Measurements from ENCODE around the gene P2RX3. TPM values are rescaled to one million over a fixed set of nuclear protein-coding genes. Genes with fewer than 3 reads are reported as not detected.

Gene P2RX3
- total RNA-seq, 1 experiment from 2014 or later = 0.15 TPM

DNA sequence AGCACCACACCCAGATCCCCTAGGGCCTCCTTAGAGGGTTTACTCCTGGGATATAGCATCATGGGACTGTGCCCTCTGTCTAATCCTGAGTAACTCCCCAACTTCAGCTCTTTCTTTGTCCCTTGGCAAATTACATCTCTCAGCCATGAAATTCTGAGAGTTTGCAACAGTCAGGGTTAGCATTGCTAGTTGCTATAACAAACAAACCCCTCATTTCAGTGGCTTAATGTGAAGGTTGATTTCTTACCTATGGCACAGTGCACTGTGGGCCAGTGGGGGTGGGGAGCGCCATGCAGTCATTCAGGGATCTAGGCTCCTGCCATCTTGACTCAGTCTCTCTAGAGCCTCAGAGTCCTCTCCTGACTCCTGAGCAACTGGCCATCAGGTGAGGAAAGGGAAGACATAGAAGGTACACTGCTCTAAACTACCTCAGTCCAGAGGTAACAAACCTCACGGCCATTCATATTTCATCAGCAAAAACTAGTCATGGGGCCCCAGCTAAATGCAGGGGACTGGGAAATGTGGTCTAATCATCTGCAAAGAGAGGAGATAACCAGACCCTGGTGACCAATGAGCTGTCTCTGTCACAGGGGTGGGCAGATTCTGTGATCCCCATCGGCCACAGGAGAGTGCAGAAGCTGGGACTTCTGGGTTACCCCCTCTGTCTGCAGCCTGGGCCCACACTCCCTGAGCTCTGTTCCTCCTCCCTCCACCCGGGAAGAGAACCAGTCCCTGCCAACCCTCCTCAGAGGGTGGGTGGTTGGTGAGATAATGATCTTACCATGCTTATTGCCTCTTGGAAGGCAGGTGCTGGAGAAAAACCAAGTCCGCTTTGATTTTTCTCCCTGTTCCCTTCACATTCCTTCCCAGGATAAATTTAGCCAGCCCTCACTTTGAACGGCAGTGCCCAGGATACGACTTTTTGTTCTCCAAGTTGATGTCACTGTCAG, 25.3 kb downstream of the P2RX3 start:
- H4K8ac ChIP-seq (replicated peaks; ENCODE audit: insufficient read length, low read depth, low read length) = no peak overlapping the region
- H2BK120ac ChIP-seq (ENCODE audit: low read depth, low read length, poor library complexity, severe bottlenecking) = no peak overlapping the region
- H2BK12ac ChIP-seq (ENCODE audit: insufficient read length, low read depth, low read length) = no peak overlapping the region
- H3K79me2 ChIP-seq (ENCODE audit: insufficient read depth, low read length) = no peaks in the 10 kb centered on the region
- H3K18ac ChIP-seq (ENCODE audit: insufficient read length, low read depth, low read length) = no peak overlapping the region
- no peak overlapping the region for H3K4ac ChIP-seq (ENCODE audit: low read depth, low read length)
- no peak overlapping the region for H3T11ph ChIP-seq (ENCODE audit: low read length)
- no peak overlapping the region for H4K5ac ChIP-seq (ENCODE audit: insufficient read length, low read depth, low read length)
- H4K91ac ChIP-seq (ENCODE audit: insufficient read length, low read depth, low read length) = no peak overlapping the region
- WGBS (ENCODE audit: extremely low coverage, insufficient read length, low lambda C conversion rate) = no CpG with 5 or more reads among the region's 7 CpGs
- no peaks in the 10 kb centered on the region for H3K27me3 ChIP-seq (ENCODE audit: insufficient read depth, low read length)
- no peaks in the 10 kb centered on the region for H4K20me1 ChIP-seq (ENCODE audit: control insufficient read depth, insufficient read depth, insufficient read length)
- peaks cover 31% of the 10 kb centered on the region for H3K27me3 Mint-ChIP-seq (ENCODE audit: low read depth)
- no peak overlapping the region for H3K56ac ChIP-seq (ENCODE audit: insufficient read length, low read depth, low read length)
- no peak for DNase-seq
- no peak overlapping the region for H3K27ac Mint-ChIP-seq
- no peak overlapping the region for H3K9ac ChIP-seq (ENCODE audit: extremely low read depth, insufficient read length, low read length)
- H3K14ac ChIP-seq (ENCODE audit: insufficient read depth, low read length) = no peak overlapping the region
- H2AFZ ChIP-seq (ENCODE audit: low read length) = no peak overlapping the region
- H3K4me3 Mint-ChIP-seq = no peak overlapping the region
- H3K79me1 ChIP-seq (ENCODE audit: insufficient read depth, low read depth, low read length, poor library complexity, severe bottlenecking) = no peaks in the 10 kb centered on the region
- no peak overlapping the region for H3K4me2 ChIP-seq (ENCODE audit: insufficient read depth, insufficient read length, low read length)
- H3K9me3 ChIP-seq (ENCODE audit: control insufficient read depth, low read depth, low read length) = no peaks in the 10 kb centered on the region
- H2BK20ac ChIP-seq (ENCODE audit: low read depth, low read length, poor library complexity, severe bottlenecking) = no peak overlapping the region
- peaks cover 40 to 41% of the 10 kb centered on the region in 2 experiments for H3K4me1 Mint-ChIP-seq
- H3K23ac ChIP-seq (ENCODE audit: insufficient read length, low read depth, low read length) = no peak overlapping the region
- no peak overlapping the region for H3K27ac ChIP-seq (ENCODE audit: insufficient read length, low read depth, low read length)
- peaks cover 6% of the 10 kb centered on the region for H3K4me1 ChIP-seq (ENCODE audit: insufficient read depth, low read length)
- no peak overlapping the region for H2AK5ac ChIP-seq (ENCODE audit: insufficient read length, low read length)
- H2BK5ac ChIP-seq (ENCODE audit: insufficient read length, low read length) = no peak overlapping the region
- 0 out of 5 replicates have a peak, but pooled peaks cover 0 to 2% of the 10 kb centered on the region in 2 experiments for H3K9me3 Mint-ChIP-seq
- no peaks in the 10 kb centered on the region for H3K23me2 ChIP-seq (ENCODE audit: insufficient read length, low read depth, low read length, poor library complexity, severe bottlenecking)
- TF ChIP-seq CTCF (conservative IDR thresholded peaks at IDR 0.05) = no peak
- H3K36me3 Mint-ChIP-seq (ENCODE audit: insufficient read depth in 1 of 3, low read depth in 3 of 3) = no peaks in the 10 kb centered on the region
- no peak overlapping the region for H2BK15ac ChIP-seq (ENCODE audit: low read depth, low read length)

All from H9 (cell line).